ENCODE measurements around the gene TEDC1.

The TEDC1 gene

GRCh38 chr14:105527381-105527825, 36.4 kb downstream of the TEDC1 start:
- DNase-seq: no peak

GRCh38 chr14:105527826-105528585, 37.0 kb downstream of the TEDC1 start:
- DNase-seq: no peak

- no peak for DNase-seq
Observed at GRCh38 chr14:105528586-105529318, 37.7 kb downstream of the TEDC1 start.

- no peak for DNase-seq
Observed at GRCh38 chr14:105529319-105529568, 38.2 kb downstream of the TEDC1 start.

GRCh38 chr14:105529569-105530284, 38.7 kb downstream of the TEDC1 start:
- no peak for DNase-seq

- no peak for DNase-seq
Observed at GRCh38 chr14:105530285-105531087, 39.4 kb downstream of the TEDC1 start.

GRCh38 chr14:105531088-105531893, 40.2 kb downstream of the TEDC1 start:
- no peak for DNase-seq

- no peak for DNase-seq
Observed at GRCh38 chr14:105531894-105532623, 41.0 kb downstream of the TEDC1 start.

GRCh38 chr14:105532735-105533141, 41.7 kb downstream of the TEDC1 start:
- DNase-seq: no peak

GRCh38 chr14:105533391-105533790, 42.3 kb downstream of the TEDC1 start:
- no peak for DNase-seq

- DNase-seq: no peak
Observed at GRCh38 chr14:105533811-105534498, 42.9 kb downstream of the TEDC1 start.

- no peak for DNase-seq
Observed at GRCh38 chr14:105534586-105534985, 43.5 kb downstream of the TEDC1 start.

GRCh38 chr14:105536051-105536450, 45.0 kb downstream of the TEDC1 start:
- DNase-seq: no peak

GRCh38 chr14:105536691-105537579, 45.9 kb downstream of the TEDC1 start:
- DNase-seq: no peak

GRCh38 chr14:105537580-105538474, 46.8 kb downstream of the TEDC1 start:
- no peak for DNase-seq

- DNase-seq: no peak
Observed at GRCh38 chr14:105538481-105539049, 47.5 kb downstream of the TEDC1 start.

- no peak for DNase-seq
Observed at GRCh38 chr14:105540811-105541210, 49.8 kb downstream of the TEDC1 start.

- DNase-seq: no peak
Observed at GRCh38 chr14:105541218-105541875, 50.3 kb downstream of the TEDC1 start.
